ENCODE measurements around the gene HOXA3. TPM values are rescaled to one million over a fixed set of nuclear protein-coding genes. Genes with fewer than 3 reads are reported as not detected.

HOXA3 gene
- total RNA-seq, 4 donors from 2014 or later, result 1.8 to 11.0 (median 4.3) TPM

- TF ChIP-seq, protein P1, sequence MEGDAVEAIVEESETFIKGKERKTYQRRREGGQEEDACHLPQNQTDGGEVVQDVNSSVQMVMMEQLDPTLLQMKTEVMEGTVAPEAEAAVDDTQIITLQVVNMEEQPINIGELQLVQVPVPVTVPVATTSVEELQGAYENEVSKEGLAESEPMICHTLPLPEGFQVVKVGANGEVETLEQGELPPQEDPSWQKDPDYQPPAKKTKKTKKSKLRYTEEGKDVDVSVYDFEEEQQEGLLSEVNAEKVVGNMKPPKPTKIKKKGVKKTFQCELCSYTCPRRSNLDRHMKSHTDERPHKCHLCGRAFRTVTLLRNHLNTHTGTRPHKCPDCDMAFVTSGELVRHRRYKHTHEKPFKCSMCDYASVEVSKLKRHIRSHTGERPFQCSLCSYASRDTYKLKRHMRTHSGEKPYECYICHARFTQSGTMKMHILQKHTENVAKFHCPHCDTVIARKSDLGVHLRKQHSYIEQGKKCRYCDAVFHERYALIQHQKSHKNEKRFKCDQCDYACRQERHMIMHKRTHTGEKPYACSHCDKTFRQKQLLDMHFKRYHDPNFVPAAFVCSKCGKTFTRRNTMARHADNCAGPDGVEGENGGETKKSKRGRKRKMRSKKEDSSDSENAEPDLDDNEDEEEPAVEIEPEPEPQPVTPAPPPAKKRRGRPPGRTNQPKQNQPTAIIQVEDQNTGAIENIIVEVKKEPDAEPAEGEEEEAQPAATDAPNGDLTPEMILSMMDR (IDR thresholded peaks at IDR 0.05), result no peak
- ATAC-seq (ENCODE audit: low FRiP score), result no peak
- DNase-seq (ENCODE audit: low spot score), result no peak
Observed at GRCh38 chr7:27097686-27098577, 54.5 kb downstream of the HOXA3 start.

DNA sequence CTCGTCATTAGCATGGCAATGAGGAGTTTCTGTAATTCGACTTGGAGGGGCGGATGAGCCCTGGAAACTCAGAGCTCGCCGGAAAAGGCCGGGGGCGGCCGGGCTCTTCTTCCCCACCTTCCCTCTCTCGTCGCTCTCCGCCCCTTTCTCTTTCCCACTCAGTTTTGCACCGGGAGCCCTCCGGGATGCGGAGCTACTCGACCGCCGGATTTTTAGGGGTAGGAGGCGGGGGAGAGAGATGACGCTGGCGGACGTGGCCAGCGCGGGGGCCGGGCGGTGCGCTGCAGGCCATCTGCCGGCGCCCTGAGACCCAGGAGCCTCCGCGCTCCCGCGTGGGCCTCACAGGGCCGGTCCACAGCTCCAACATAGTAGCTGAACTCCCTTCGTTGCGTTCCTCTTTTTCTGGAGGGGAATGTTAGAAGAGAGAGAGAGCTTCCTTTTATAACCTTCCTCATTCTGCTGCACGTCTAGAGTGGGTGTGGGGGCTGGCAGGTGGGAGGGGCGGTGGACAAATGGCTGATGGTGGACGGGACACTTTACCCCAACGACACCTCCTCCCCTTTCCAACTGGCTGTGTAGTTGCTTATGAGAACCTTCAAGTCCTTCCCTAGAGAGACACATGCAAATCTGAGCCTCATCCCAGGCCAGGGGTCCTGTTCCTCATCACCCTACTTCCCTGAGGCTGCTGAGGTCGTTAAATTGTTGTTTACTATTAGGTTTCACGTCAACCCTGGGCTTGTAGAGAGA, 55.4 kb downstream of the HOXA3 start:
- TF ChIP-seq, protein P1 (IDR thresholded peaks at IDR 0.05), result no peak
- ATAC-seq (ENCODE audit: low FRiP score) (peak; percentile 35), DNase-seq (ENCODE audit: low spot score) (no peak)

GRCh38 chr7:27095897-27096767, 56.3 kb downstream of the HOXA3 start, which contains the start of gene HOXA1:
HOXA1 (minus strand) TSS chr7:27096000; CDS start chr7:27095912, 88 bp downstream.
- TF ChIP-seq, protein P1 (IDR thresholded peaks at IDR 0.05), result no peak
- DNase-seq (ENCODE audit: low spot score) (peak; percentile 54), ATAC-seq (ENCODE audit: low FRiP score) (peak; percentile 68)

GRCh38 chr7:27095050-27095896, 57.1 kb downstream of the HOXA3 start:
- peak; percentile 11 for ATAC-seq (ENCODE audit: low FRiP score)
- TF ChIP-seq, protein P1 (IDR thresholded peaks at IDR 0.05), result no peak

DNA sequence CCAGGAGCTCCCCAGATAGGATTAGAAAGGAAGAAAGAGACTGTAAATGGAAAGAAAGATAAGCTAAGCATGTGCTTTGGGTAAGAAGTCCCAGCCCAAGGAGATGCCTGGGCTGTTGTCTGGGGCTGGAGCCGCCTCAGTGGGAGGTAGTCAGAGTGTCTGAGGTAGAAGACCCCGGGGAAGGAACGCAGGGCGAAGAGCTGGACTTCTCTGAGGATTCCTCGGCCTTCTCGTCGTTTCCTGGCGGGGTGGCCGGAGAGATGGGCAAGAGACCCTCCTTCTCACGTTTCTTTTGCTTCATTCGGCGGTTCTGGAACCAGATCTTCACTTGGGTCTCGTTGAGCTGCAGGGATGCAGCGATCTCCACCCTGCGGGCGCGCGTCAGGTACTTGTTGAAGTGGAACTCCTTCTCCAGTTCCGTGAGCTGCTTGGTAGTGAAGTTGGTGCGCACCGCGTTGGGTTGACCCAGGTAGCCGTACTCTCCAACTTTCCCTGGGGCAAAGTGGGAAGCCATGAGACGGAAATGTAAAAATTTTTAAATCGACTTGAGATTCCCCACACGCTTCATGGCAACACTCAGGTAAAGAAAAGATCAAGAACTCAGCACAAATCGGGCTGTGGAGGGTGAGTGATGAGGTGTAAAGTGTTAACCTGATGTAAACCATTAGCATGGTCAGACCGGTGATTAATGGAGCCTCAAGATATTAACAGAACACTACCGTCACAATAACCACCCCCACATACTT, 57.9 kb downstream of the HOXA3 start:
- no peak for DNase-seq (ENCODE audit: low spot score)
- TF ChIP-seq, protein P1 (IDR thresholded peaks at IDR 0.05), result no peak
- no peak for ATAC-seq (ENCODE audit: low FRiP score)

More at GRCh38 chr7:27095050-27095896, 57.1 kb downstream of the HOXA3 start:
- DNase-seq (ENCODE audit: low spot score), result no peak

Data from omental fat pad (tissue), 4 donors.